ENCODE results near the gene TBC1D1.

Gene TBC1D1

DNA sequence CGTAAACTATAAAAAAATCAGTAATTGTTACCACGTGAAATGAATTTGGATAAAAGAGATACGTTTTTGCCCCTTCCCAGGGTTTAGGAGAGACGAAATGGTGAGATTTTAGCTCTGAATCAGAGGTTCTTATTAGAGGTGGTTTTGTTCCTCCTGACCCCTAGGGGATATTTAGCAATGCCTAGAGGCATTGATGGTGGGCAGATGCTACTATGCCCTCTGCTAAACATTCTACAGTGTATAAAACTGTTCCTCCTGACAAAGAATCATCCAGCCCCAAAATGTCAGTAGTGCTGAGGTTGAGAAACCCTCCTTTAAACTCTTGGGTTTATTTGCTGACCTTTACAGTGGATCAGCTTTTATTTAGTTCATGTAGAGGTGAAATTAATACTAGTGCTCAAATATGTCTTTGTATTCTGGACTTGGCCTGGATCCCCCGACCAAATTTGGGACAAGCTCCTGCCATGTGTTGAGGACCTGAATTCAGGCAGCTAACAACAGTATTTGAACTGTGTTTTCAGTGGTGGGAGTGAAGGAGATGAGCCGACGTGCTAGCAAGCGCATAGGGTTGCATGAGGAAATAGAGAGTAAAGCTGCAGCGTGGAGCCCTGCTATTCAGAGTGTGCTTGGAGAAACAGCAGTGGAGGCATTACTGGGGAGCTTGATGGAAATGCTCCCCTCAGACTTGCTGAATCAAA lies 195.4 kb downstream of the TBC1D1 start:
- no peak for DNase-seq (ENCODE audit: insufficient read length, low spot score)
- no peak for FAIRE-seq
- no peak for TF ChIP-seq POLR2A (IDR thresholded peaks at IDR 0.05; ENCODE audit: low read depth, low read length)

DNA sequence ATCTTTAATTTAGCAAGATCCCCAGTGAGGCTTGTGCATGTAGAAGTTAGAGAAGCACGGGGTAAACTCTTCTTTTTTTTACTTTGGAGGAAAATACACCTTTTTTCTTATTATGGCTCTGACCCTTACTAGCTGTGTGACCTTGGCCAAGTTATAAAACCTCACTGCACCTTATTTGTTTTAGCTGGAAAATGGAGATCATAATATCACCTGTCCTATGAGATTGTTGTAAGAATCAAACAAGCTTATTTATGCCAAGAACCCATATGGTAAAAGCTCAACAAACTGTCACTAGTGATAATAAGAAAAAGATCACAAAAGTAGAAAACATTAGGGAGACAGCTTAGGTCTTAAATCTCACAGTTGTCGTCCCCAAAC lies 196.0 kb downstream of the TBC1D1 start:
- FAIRE-seq = no peak
- DNase-seq (ENCODE audit: insufficient read length, low spot score) = no peak
- TF ChIP-seq POLR2A (IDR thresholded peaks at IDR 0.05; ENCODE audit: low read depth, low read length) = no peak

GRCh38 chr4:38088321-38088720 lies 197.4 kb downstream of the TBC1D1 start:
- FAIRE-seq = no peak
- DNase-seq (ENCODE audit: insufficient read length, low spot score) = no peak
- TF ChIP-seq POLR2A (IDR thresholded peaks at IDR 0.05; ENCODE audit: low read depth, low read length) = no peak

- DNase-seq (ENCODE audit: insufficient read length, low spot score) (no peak), FAIRE-seq (no peak)
- no peak for TF ChIP-seq POLR2A (IDR thresholded peaks at IDR 0.05; ENCODE audit: low read depth, low read length)
These were observed 199.1 kb downstream of the TBC1D1 start for GRCh38 chr4:38089961-38090360.

GRCh38 chr4:38090455-38091246 lies 199.8 kb downstream of the TBC1D1 start:
- no peak for FAIRE-seq
- DNase-seq (ENCODE audit: insufficient read length, low spot score) = no peak

DNA sequence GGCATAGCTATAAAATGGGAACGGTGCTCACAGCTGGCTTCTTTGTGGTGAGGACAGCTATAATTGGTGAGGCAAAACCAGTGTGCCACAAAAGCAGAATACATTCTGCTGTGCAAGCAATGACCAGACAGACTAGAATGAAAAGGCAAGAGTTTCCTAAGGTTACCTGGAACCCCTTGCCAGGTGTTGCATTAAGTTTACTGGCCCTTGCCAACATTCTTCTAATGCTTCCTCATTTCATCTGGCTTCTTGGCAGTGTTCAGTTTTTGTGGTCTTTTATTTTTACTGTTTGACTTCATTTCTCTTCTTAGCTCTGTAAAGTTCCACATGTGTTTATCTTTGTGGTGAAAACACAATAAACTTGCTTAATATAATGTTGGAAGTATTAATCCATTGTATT lies 200.8 kb downstream of the TBC1D1 start:
- no peak for TF ChIP-seq POLR2A (IDR thresholded peaks at IDR 0.05; ENCODE audit: low read depth, low read length)
- FAIRE-seq (no peak), DNase-seq (ENCODE audit: insufficient read length, low spot score) (no peak)

More at GRCh38 chr4:38090455-38091246, 199.8 kb downstream of the TBC1D1 start:
- no peak for TF ChIP-seq POLR2A (IDR thresholded peaks at IDR 0.05; ENCODE audit: low read depth, low read length)

DNA sequence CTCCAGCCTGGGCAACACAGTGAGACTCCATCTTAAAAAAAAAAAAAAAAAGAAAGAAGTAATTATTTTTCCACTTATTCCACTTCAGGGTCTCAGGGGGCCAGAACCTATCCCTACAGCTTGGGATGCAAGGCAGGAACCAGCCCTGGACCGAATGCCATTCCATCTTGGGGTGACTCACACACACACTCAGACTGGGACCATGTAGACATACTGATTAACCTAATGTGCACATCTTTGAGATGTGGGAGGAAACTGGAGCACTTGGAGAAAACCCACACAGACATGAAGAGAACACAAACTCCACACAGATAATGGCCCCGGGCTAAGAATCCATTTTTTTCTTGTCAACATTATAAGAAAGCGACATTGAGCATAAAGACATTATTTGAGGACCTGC lies 201.8 kb downstream of the TBC1D1 start:
- FAIRE-seq (no peak), DNase-seq (ENCODE audit: insufficient read length, low spot score) (no peak)
- TF ChIP-seq POLR2A (IDR thresholded peaks at IDR 0.05; ENCODE audit: low read depth, low read length) = no peak

GRCh38 chr4:38094419-38094818 lies 203.5 kb downstream of the TBC1D1 start:
- TF ChIP-seq POLR2A (IDR thresholded peaks at IDR 0.05; ENCODE audit: low read depth, low read length) = no peak
- DNase-seq (ENCODE audit: insufficient read length, low spot score) (no peak), FAIRE-seq (no peak)

DNA sequence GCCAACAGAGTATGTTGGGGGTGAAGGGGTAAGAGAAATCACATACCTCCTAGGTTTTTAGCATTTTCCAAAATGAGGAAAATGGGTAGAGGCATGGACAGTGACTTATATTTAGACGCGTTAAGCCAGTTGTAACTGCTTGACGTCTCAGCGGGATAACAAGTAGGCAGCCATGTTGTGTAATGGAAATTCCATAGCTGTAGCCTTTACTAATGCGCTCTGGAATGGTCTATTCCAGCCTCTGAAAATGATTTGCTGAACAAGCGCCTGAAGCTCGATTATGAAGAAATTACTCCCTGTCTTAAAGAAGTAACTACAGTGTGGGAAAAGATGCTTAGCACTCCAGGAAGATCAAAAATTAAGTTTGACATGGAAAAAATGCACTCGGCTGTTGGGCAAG lies 204.8 kb downstream of the TBC1D1 start:
- FAIRE-seq (no peak), DNase-seq (ENCODE audit: insufficient read length, low spot score) (no peak)
- TF ChIP-seq POLR2A (IDR thresholded peaks at IDR 0.05; ENCODE audit: low read depth, low read length) = no peak

GRCh38 chr4:38097818-38098217 lies 206.9 kb downstream of the TBC1D1 start:
- no peak for TF ChIP-seq POLR2A (IDR thresholded peaks at IDR 0.05; ENCODE audit: low read depth, low read length)
- DNase-seq (ENCODE audit: insufficient read length, low spot score) (no peak), FAIRE-seq (no peak)

DNA sequence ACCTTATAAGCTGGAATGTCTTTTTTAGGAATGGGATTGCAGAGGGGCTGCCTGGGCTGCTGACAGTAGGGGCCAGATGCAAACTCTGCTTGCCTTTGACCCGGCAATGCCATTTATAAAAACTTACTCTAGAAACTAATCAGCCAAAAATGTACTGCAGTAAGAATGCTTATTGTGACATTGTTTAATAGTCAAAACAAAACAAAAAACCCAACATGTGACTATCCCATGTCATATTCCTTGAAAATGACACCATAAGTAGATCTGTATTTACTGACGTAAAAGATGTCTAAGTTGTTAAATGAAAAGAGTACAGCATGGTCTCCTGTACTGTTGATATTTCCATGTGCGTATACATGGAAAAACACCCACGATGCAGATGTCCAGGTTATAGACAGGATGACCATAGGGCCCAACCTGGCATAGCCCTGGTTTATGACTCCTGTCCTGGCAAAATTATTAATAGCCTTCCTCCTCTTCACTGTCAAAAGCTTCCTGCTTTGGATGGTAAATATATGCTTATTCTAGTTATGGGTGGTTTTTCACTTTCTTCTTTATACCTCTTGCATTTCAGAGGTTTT lies 208.2 kb downstream of the TBC1D1 start:
- DNase-seq (ENCODE audit: insufficient read length, low spot score) (no peak), FAIRE-seq (no peak)
- TF ChIP-seq POLR2A (IDR thresholded peaks at IDR 0.05; ENCODE audit: low read depth, low read length) = no peak

- DNase-seq (ENCODE audit: insufficient read length, low spot score) (no peak), FAIRE-seq (no peak)
- TF ChIP-seq POLR2A (IDR thresholded peaks at IDR 0.05; ENCODE audit: low read depth, low read length) = no peak
These were observed 209.1 kb downstream of the TBC1D1 start for GRCh38 chr4:38099908-38100407.

DNA sequence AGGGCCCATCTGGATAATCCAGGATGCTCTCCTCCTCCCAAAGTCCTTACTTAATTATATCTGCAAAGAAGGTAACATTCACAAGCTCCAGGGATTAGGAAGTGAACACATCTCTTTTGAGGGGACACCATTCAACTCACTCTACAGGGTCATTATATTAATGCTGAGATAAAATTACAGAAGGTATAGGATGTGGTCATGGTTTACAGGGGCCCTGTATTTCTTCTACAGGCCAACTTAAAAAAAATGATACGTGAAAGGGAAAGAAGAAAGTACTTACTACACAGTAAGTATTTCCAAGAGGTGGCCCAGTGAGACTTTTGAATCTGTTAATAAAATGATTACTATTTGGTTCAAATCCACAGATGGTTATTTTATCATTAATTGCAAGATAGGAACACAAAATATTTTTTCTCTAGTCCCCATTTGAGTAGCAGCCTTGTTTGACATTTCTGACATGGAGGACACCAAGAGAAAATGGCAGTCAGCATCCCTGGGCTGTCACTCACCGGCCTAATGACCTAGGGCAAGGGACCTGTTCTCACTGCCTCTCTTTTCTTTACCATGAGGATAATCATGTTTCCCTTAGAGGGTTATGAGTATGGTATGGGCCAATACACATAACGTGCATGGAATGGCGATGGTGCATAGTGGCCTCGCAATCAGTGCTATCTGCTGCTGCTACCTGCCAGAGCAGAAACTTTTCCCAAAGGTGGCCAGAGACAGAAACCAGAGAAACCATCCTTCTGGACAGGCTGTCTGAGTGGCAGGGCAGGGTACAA lies 209.8 kb downstream of the TBC1D1 start:
- TF ChIP-seq POLR2A (IDR thresholded peaks at IDR 0.05; ENCODE audit: low read depth, low read length) = no peak
- FAIRE-seq = no peak
- no peak for DNase-seq (ENCODE audit: insufficient read length, low spot score)

- DNase-seq (ENCODE audit: insufficient read length, low spot score) (no peak), FAIRE-seq (no peak)
- TF ChIP-seq POLR2A (IDR thresholded peaks at IDR 0.05; ENCODE audit: low read depth, low read length) = no peak
These were observed 210.7 kb downstream of the TBC1D1 start for GRCh38 chr4:38101563-38101962.
